ENCODE data around the gene SLC43A2.

DNA sequence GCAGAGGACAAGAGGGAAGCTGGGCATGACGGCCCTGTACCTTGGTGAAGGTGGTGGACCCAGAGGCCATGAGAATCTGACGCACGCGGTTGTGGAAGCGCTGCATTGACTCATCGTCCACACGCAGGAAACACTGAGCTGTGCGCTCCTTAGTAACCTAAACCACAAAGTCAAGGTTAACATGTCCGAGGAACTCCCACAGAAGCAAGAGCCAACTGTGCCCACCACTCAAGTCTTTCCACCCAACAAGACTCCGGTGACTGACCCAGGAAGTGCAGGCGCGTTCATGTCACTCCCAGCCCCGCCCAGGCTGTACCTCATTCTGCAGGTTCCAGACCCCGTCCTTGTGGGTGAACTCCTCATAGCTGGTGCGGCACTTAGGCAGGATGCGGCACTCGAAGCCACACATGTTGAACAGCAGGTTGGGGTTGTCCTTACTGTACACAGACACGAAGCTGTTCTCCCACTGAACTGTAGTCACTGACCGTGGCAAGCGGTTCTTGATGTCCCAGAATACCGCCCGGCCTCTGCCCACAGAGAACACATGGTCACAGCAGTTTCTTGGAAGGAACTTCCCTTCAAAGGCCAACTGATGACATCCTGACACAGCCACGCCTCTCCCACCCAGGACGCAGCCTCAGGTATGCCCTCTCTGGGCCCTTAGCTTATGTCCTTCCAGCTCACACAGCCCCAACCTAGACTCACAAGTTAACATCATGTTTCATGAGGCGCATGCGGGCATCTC is 44.6 kb upstream of the SLC43A2 start:
- TF ChIP-seq CTCF (IDR thresholded peaks at IDR 0.05; ENCODE audit: extremely low read depth in 1 of 2, insufficient read depth in 1 of 2, low read depth in 1 of 2, low read length in 2 of 2) (no peak), POLR2AphosphoS5 (IDR thresholded peaks at IDR 0.05; ENCODE audit: insufficient read depth, low read depth, low read length) (no peak), POLR2A (IDR thresholded peaks at IDR 0.05; ENCODE audit: low read depth, low read length) (no peak)

Measured in endothelial cell of umbilical vein (primary cell).